Endothelial cell of umbilical vein (primary cell): Measurements from ENCODE around the gene GSC2. TPM values are rescaled to one million over a fixed set of nuclear protein-coding genes. Genes with fewer than 3 reads are reported as not detected.

Source experiments
- BruUV-seq: library from RNA; stranded (reverse); fragments of 400-500 nt; replicated peaks from 2 replicates; lab custom pipeline; 2021; lab: Mats Ljungman, UMichigan
- CTCF ChIA-PET: fragments of 300-600, 350-600 bp; sonication (Branson Sonifier 250); formaldehyde crosslinking; loops from one replicate; lab custom pipeline; 2021; ENCODE audit warnings: antibody characterized with exemption, inconsistent platforms; lab: Charles Lee
- POLR2A ChIA-PET: fragments of 300-600, 350-600 bp; sonication (Branson Sonifier 250); formaldehyde crosslinking; loops from one replicate; lab custom pipeline; 2021; ENCODE audit warnings: antibody characterized with exemption, inconsistent platforms; lab: Charles Lee
- DNase-seq: peaks from one replicate; pipeline ENCODE4 v3.0.0-alpha.2; 2011; ENCODE audit warnings: low read depth, low spot score
- FAIRE-seq: peaks from 2 replicates; lab custom pipeline; 2011; peaks lifted over from hg19 to GRCh38; lab: Jason Lieb, UNC
- H2AFZ ChIP-seq: 2 replicates; pipeline ENCODE4 v1.6.0; 2012; ENCODE audit warnings: low read depth, low read length, control low read depth, inconsistent platforms
- H3K27ac ChIP-seq: 2 replicates; pipeline ENCODE4 v1.5.1; 2011; ENCODE audit warnings: low read depth, mild to moderate bottlenecking, control low read depth, low read length, moderate library complexity; ENCODE audit not compliant: insufficient read depth
- H3K27me3 ChIP-seq, 2 experiments: 2 replicates each; pipeline versions ENCODE4 v1.6.0 to v1.6.1; 2011; ENCODE audit warnings: low read length in 2 of 2, mixed read lengths in 1 of 2; ENCODE audit not compliant: control insufficient read depth in 2 of 2, insufficient read depth in 2 of 2
- H3K36me3 ChIP-seq, 2 experiments: 2 replicates in 1 of 2; 3 replicates in 1 of 2; pipeline ENCODE4 v1.5.1; 2011; ENCODE audit warnings: low read length in 2 of 2, mild to moderate bottlenecking in 1 of 2, moderate library complexity in 1 of 2; ENCODE audit not compliant: control insufficient read depth in 2 of 2, insufficient read depth in 2 of 2; ENCODE audit errors: extremely low read depth in 1 of 2
- H3K4me1 ChIP-seq: 3 replicates; pipeline ENCODE4 v1.5.1; 2011; ENCODE audit warnings: mild to moderate bottlenecking, low read length; ENCODE audit not compliant: control insufficient read depth, insufficient read depth; ENCODE audit errors: extremely low read depth
- H3K4me2 ChIP-seq: 2 replicates; pipeline ENCODE4 v1.6.1; 2011; ENCODE audit warnings: low read length, control low read depth, mixed read lengths; ENCODE audit not compliant: insufficient read depth
- H3K4me3 ChIP-seq, 3 experiments: fragments of 200-600 bp in 1 of 3; sonication (generic), shearing (Covaris generic) in 1 of 3; replicated peaks in 1 of 3; 2 replicates each; pipeline ENCODE4 v1.5.1; 2011 to 2016; ENCODE audit warnings: control low read depth in 3 of 3, low read length in 3 of 3, mild to moderate bottlenecking in 2 of 3, inconsistent platforms in 1 of 3, low read depth in 1 of 3, moderate library complexity in 1 of 3; ENCODE audit not compliant: insufficient read depth in 1 of 3
- H3K79me2 ChIP-seq: 2 replicates; pipeline ENCODE4 v1.6.0; 2012; ENCODE audit warnings: low read length, inconsistent platforms; ENCODE audit not compliant: control insufficient read depth, insufficient read depth
- H3K9ac ChIP-seq: replicated peaks from 2 replicates; pipeline ENCODE3; 2011; ENCODE audit warnings: low read length, control low read depth; ENCODE audit not compliant: insufficient read depth; ENCODE audit errors: extremely low read depth
- H3K9me1 ChIP-seq: replicated peaks from 3 replicates; pipeline ENCODE4 v1.6.0; 2011; ENCODE audit warnings: mild to moderate bottlenecking, low read length; ENCODE audit not compliant: control insufficient read depth, insufficient read depth; ENCODE audit errors: extremely low read depth
- H3K9me3 ChIP-seq: replicated peaks from 2 replicates; pipeline ENCODE4 v1.5.1; 2012; ENCODE audit warnings: low read length, inconsistent platforms; ENCODE audit not compliant: control insufficient read depth, insufficient read depth
- H4K20me1 ChIP-seq: replicated peaks from 2 replicates; pipeline ENCODE3; 2011; ENCODE audit warnings: mild to moderate bottlenecking, low read length; ENCODE audit not compliant: control insufficient read depth, insufficient read depth; ENCODE audit errors: extremely low read depth
- CTCF ChIP-seq, 2 donors: IDR thresholded peaks; 1 replicate in 1 of 2; 2 replicates in 1 of 2; pipeline ENCODE4 v1.5.1; 2011; ENCODE audit warnings: low read length in 2 of 2, mild to moderate bottlenecking in 2 of 2, moderate library complexity in 2 of 2, control low read depth in 1 of 2, inconsistent platforms in 1 of 2, low read depth in 1 of 2; ENCODE audit not compliant: insufficient read depth in 1 of 2; ENCODE audit errors: extremely low read depth in 1 of 2
- EZH2 ChIP-seq: IDR thresholded peaks from 2 replicates; pipeline ENCODE4 v1.6.1; 2012; ENCODE audit warnings: borderline replicate concordance, low read depth, mild to moderate bottlenecking, moderate library complexity, low read length, inconsistent platforms; ENCODE audit not compliant: severe bottlenecking
- FOS ChIP-seq: IDR thresholded peaks from 2 replicates; pipeline ENCODE4 v1.6.1; 2011; ENCODE audit warnings: mild to moderate bottlenecking, low read length, moderate library complexity, borderline replicate concordance; ENCODE audit not compliant: insufficient read depth
- GATA2 ChIP-seq: IDR thresholded peaks from 2 replicates; pipeline ENCODE4 v1.7.0; 2011; ENCODE audit warnings: low read depth, mild to moderate bottlenecking, moderate library complexity, mixed read lengths, low read length; ENCODE audit not compliant: insufficient read length, insufficient read depth
- JUN ChIP-seq: IDR thresholded peaks from 2 replicates; pipeline ENCODE4 v1.6.1; 2011; ENCODE audit warnings: borderline replicate concordance, low read depth; ENCODE audit not compliant: insufficient read length, insufficient read depth
- MAX ChIP-seq: IDR thresholded peaks from 2 replicates; pipeline ENCODE4 v1.6.1; 2011; ENCODE audit not compliant: insufficient read depth, insufficient read length
- MYC ChIP-seq: IDR thresholded peaks from one replicate; pipeline ENCODE4 v1.6.1; 2011; ENCODE audit warnings: mild to moderate bottlenecking, low read depth, low read length
- POLR2A ChIP-seq: IDR thresholded peaks from 2 replicates; pipeline ENCODE4 v1.6.1; 2012; ENCODE audit warnings: low read depth, mild to moderate bottlenecking, control low read depth, low read length
- POLR2AphosphoS5 ChIP-seq: IDR thresholded peaks from 2 replicates; pipeline ENCODE4 v1.6.1; 2012; ENCODE audit warnings: low read depth, mild to moderate bottlenecking, control low read depth, low read length, moderate library complexity; ENCODE audit not compliant: insufficient read depth
- dilution Hi-C: fragments of 300-500 bp; cut with MboI; formaldehyde crosslinking; loops from one replicate; pipeline ENCODE4 v1.15.0; 2019; ENCODE audit warnings: low sequenced_read_pairs; ENCODE audit not compliant: extremely low pct_ligation_motif_present
- intact Hi-C: fragments of 100-400 bp; cut with micrococcal nuclease; formaldehyde crosslinking; loops from one replicate; pipeline ENCODE4 v1.10.0; 2022
- polyA plus RNA-seq, 4 experiments: library from polyadenylated mRNA; depleted of rRNA in 3 of 4; stranded (reverse) in 3 of 4; unstranded in 1 of 4; fragments of >200 nt; gene quantifications; 2 replicates each; pipeline versions ENCODE4 v1.2.1 to v1.2.3, GENCODE V29; 2011 to 2012; ENCODE audit warnings: missing spikeins in 1 of 4
- total RNA-seq: library from RNA; stranded (reverse); gene quantifications from 2 replicates; pipeline ENCODE4 v1.2.3, GENCODE V29; 2021

Gene GSC2
- total and polyA plus RNA-seq, 2 donors (not counting 3 experiments of a cell fraction or from before 2014, with no cell fraction given), result not detected

GRCh38 chr22:19196841-19197612, 46.9 kb upstream of the GSC2 start:
- no peaks in the 10 kb centered on the region for H3K9me3 ChIP-seq
- DNase-seq, result no peak
- H3K9ac ChIP-seq, result no peak overlapping the region
- H3K4me1 ChIP-seq, result no peaks in the 10 kb centered on the region
- ChIA-PET POLR2A (no interaction called here), CTCF (no interaction called here)
- dilution Hi-C loops, result no loop called here
- no TSS peak for BruUV-seq
- H3K36me3 ChIP-seq, result no peaks in the 10 kb centered on the region
- no peak overlapping the region for H3K4me3 ChIP-seq
- no peak overlapping the region for H2AFZ ChIP-seq
- no peak for TF ChIP-seq MAX
- TF ChIP-seq CTCF (IDR thresholded peaks at IDR 0.05; ENCODE audit: extremely low read depth in 1 of 2, insufficient read depth in 1 of 2, low read depth in 1 of 2, low read length in 2 of 2), result no peak
- TF ChIP-seq MYC, result no peak
- no peak for TF ChIP-seq JUN
- no peak for TF ChIP-seq GATA2
- no peak for TF ChIP-seq POLR2A
- TF ChIP-seq POLR2AphosphoS5, result no peak
- TF ChIP-seq FOS, result no peak
- no peak for TF ChIP-seq EZH2
- intact Hi-C loops, result no loop called here
- H3K27ac ChIP-seq, result no peak overlapping the region
- no peaks in the 10 kb centered on the region for H3K9me1 ChIP-seq
- H3K79me2 ChIP-seq, result no peaks in the 10 kb centered on the region
- no peaks in the 10 kb centered on the region for H4K20me1 ChIP-seq
- no peaks in the 10 kb centered on the region for H3K27me3 ChIP-seq
- no peak for FAIRE-seq
- no peak overlapping the region for H3K4me2 ChIP-seq
